ENCODE data around the gene NECTIN2. TPM values are rescaled to one million over a fixed set of nuclear protein-coding genes. Genes with fewer than 3 reads are reported as not detected.
"Not testable (repeated sequence)": the region's sequence is repeated elsewhere in the genome, so short reads cannot be mapped to it uniquely, and the experiment has no call there.

The NECTIN2 gene
- total RNA-seq, 4 donors from 2014 or later: 25.6 to 171 (median 122) TPM

DNA sequence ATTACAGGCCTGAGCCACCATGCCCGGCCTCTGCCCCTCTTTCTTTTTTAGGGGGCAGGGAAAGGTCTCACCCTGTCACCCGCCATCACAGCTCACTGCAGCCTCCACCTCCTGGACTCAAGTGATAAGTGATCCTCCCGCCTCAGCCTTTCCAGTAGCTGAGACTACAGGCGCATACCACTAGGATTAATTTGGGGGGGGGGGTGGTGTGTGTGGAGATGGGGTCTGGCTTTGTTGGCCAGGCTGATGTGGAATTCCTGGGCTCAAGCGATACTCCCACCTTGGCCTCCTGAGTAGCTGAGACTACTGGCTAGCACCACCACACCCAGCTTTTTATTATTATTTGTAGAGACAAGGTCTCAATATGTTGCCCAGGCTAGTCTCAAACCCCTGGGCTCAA is 63.7 kb downstream of the NECTIN2 start:
- Histone ChIP-seq H3K4me1 (peaks cover 0 to 30% (median 0%) of the 10 kb centered on the region in 4 donors), H3K4me3 (no peak overlapping the region), H3K9me3 (no peaks in the 10 kb centered on the region), H3K27ac (no peak overlapping the region), H3K27me3 (peaks cover 0 to 7% of the 10 kb centered on the region in 2 donors), H3K36me3 (no peaks in the 10 kb centered on the region)
- no peak for DNase-seq
- TF ChIP-seq POLR2A (IDR thresholded peaks at IDR 0.05): no peak
- TF ChIP-seq, protein P1, sequence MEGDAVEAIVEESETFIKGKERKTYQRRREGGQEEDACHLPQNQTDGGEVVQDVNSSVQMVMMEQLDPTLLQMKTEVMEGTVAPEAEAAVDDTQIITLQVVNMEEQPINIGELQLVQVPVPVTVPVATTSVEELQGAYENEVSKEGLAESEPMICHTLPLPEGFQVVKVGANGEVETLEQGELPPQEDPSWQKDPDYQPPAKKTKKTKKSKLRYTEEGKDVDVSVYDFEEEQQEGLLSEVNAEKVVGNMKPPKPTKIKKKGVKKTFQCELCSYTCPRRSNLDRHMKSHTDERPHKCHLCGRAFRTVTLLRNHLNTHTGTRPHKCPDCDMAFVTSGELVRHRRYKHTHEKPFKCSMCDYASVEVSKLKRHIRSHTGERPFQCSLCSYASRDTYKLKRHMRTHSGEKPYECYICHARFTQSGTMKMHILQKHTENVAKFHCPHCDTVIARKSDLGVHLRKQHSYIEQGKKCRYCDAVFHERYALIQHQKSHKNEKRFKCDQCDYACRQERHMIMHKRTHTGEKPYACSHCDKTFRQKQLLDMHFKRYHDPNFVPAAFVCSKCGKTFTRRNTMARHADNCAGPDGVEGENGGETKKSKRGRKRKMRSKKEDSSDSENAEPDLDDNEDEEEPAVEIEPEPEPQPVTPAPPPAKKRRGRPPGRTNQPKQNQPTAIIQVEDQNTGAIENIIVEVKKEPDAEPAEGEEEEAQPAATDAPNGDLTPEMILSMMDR (IDR thresholded peaks at IDR 0.05): no peak

DNA sequence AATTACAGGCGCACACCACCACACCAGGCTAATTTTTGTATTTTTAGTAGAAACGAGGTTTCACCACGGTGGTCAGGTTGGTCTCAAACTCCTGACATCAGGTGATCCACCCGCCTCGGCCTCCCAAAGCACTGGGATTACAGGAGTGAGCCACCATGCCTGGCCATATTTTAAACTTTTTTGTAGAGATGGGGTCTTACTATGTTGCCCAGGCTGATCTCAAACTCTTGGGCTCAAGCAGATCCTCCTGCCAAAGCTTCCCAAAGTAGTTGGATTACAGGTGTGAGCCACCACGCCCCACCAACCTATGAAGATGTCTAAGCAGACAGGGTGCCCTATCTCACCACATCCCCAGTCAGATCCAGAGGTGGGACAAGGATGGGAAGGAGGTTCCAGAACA is 65.8 kb downstream of the NECTIN2 start:
- H3K9me3 ChIP-seq, H3K27me3 ChIP-seq, DNase-seq, H3K4me3 ChIP-seq, H3K36me3 ChIP-seq, H3K27ac ChIP-seq: not testable (repeated sequence)
- H3K4me1 ChIP-seq: peaks cover 0 to 18% (median 0%) of the 10 kb centered on the region in 4 donors

DNA sequence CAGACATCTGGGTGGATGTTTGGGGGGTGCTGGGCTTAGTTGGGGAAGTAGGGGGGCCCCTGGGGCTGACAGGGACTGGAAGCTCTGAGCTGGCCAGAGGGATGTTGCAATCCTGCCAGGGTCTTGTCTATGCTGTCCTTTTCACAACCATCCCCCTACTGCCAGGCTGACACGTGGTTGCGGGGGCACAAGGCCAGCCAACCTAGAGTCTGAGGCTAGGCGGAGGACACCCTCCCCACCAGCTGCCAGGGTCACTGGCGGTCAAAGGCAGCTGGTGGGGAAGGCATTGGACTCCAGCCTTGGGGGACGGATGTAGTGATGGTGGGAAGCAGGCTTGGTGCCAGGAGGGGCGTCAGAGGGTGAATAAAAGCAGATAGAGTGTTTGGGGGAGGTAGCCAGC is 66.8 kb downstream of the NECTIN2 start:
- peaks cover 0 to 18% (median 0%) of the 10 kb centered on the region in 4 donors for H3K4me1 ChIP-seq
- no peak overlapping the region for H3K4me3 ChIP-seq
- H3K27me3 ChIP-seq: no peaks in the 10 kb centered on the region
- no peak for DNase-seq
- no peaks in the 10 kb centered on the region for H3K36me3 ChIP-seq
- no peak for TF ChIP-seq POLR2A (IDR thresholded peaks at IDR 0.05)
- TF ChIP-seq, protein P1 (IDR thresholded peaks at IDR 0.05): no peak
- no peaks in the 10 kb centered on the region for H3K9me3 ChIP-seq
- H3K27ac ChIP-seq: no peak overlapping the region

DNA sequence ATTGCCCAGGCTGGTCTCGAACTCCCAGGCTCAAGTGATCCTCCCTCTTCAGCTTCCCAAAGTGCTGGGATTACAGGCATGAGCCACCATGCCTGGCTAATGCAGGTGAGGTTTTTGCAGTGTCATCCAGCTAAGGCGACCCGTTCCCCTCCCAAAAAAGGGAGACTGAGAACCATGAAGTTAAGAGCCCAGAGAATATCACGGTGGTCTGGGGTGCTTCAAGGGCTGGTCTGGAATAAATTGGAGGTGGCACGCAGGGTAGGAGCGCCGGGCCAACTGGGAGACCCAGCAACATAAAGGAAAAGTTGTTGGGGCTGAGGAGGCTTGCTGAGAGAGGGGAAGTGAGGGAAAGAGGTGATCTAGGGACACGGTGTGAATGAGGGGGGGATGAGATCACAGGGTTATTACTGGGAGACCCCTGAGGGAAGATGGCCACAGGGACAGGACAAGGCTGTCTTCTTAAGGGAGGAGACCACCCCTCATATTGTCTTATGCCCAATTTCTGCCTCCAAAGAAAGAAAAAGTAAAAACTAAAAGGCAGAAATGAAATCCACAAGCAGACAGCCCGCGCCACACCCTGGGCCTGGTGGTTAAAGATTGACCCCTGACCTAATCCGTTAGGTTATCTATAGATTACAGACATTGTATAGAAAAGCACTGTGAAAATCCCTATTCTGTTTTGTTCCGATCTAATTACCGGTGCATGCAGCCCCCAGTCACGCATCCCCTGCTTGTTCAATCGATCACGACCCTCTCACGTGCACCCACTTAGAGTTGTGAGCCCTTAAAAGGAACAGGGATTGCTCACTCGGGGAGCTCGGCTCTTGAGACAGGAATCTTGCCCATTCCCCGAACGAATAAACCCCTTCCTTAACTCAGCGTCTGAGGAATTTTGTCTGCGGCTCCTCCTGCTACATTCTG is 67.7 kb downstream of the NECTIN2 start:
- peak overlapping the region in 2 of 4 donors; percentile 54 to 61 for H3K4me3 ChIP-seq
- H3K9me3 ChIP-seq, H3K27me3 ChIP-seq, DNase-seq, H3K36me3 ChIP-seq: not testable (repeated sequence)
- H3K27ac ChIP-seq: peak overlapping the region; percentile 45 to 59 (median 54)
- peaks cover 0 to 18% (median 0%) of the 10 kb centered on the region in 4 donors for H3K4me1 ChIP-seq

DNA sequence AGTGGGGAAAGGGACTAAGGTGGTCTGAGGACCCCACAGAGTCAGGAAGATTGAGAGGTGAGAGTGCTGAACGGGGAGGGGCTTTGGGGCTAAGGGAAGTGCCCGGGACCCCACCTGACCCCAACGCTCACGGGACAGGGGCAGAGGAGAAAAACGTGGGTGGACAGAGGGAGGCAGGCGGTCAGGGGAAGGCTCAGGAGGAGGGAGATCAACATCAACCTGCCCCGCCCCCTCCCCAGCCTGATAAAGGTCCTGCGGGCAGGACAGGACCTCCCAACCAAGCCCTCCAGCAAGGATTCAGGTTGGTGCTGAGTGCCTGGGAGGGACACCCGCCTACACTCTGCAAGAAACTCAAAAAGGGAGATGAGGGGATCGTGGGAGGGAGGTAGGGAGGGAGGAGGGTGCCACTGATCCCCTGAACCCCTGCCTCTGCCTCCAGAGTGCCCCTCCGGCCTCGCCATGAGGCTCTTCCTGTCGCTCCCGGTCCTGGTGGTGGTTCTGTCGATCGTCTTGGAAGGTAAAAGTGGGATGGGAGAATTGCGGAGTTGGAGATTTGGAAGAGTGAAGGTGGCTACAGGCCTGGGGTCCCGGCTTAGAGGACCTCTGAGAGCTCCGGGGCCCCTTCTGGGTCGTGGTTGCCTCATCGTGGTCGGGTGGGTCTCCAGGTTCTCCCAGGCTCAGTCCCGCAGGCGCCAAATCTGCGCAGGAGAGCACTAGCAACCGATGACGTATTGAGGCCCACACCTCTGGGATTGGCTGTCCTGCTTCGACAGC is 68.5 kb downstream of the NECTIN2 start, which contains the start of gene APOC1:
Gene APOC1, plus strand, starts transcription at position 176 of the 774 bp plus-strand sequence. Its CDS starts 284 bp downstream, at position 460.
- H3K4me1 ChIP-seq: peaks cover 0 to 18% (median 0%) of the 10 kb centered on the region in 4 donors
- H3K4me3 ChIP-seq: peak within 1 kb of the TSS; percentile 45 to 61 (median 52)
- not testable (repeated sequence) for H3K36me3 ChIP-seq, H3K27me3 ChIP-seq, H3K9me3 ChIP-seq
- DNase-seq: peak; percentile 85 to 93 (median 87)
- peak within 1 kb of the TSS; percentile 45 to 59 (median 54) for H3K27ac ChIP-seq

DNA sequence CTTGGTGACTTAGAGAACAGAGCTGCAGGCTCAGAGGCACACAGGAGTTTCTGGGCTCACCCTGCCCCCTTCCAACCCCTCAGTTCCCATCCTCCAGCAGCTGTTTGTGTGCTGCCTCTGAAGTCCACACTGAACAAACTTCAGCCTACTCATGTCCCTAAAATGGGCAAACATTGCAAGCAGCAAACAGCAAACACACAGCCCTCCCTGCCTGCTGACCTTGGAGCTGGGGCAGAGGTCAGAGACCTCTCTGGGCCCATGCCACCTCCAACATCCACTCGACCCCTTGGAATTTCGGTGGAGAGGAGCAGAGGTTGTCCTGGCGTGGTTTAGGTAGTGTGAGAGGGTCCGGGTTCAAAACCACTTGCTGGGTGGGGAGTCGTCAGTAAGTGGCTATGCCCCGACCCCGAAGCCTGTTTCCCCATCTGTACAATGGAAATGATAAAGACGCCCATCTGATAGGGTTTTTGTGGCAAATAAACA is 78.2 kb downstream of the NECTIN2 start:
- H3K4me1 ChIP-seq: peaks cover 0 to 14% (median 2%) of the 10 kb centered on the region in 4 donors
- TF ChIP-seq, protein P1 (IDR thresholded peaks at IDR 0.05): no peak
- no peak for TF ChIP-seq POLR2A (IDR thresholded peaks at IDR 0.05)
- H3K4me3 ChIP-seq: no peak overlapping the region
- no peak for DNase-seq
- H3K36me3 ChIP-seq: no peaks in the 10 kb centered on the region
- no peaks in the 10 kb centered on the region for H3K27me3 ChIP-seq
- no peaks in the 10 kb centered on the region for H3K9me3 ChIP-seq
- H3K27ac ChIP-seq: peak overlapping the region in 3 of 4 donors; percentile 1 to 69 (median 65)

Measured in Peyer's patch (tissue), 4 donors.